Gastroesophageal sphincter (tissue), 4 donors: ENCODE results near the gene ITGB2. TPM values are rescaled to one million over a fixed set of nuclear protein-coding genes. Genes with fewer than 3 reads are reported as not detected.

Experiments used
- ATAC-seq: fragments of 150-250 bp; one replicate; pipeline ENCODE4 v1.9.1; 2016; ENCODE audit warnings: mild to moderate bottlenecking, moderate library complexity
- H3K27ac ChIP-seq, 4 donors: fragments of 200-600 bp; sonication (generic) in 3 of 4; 1 replicate in 3 of 4; 2 replicates in 1 of 4; pipeline ENCODE4 v1.5.1; 2016 to 2019
- H3K27me3 ChIP-seq: fragments of 200-600 bp; sonication (generic); one replicate; pipeline ENCODE4 v1.5.1; 2019
- H3K36me3 ChIP-seq, 2 donors: fragments of 200-600 bp; sonication (generic); one replicate each; pipeline ENCODE4 v1.5.1; 2019; ENCODE audit warnings: control low read depth in 1 of 2
- H3K4me1 ChIP-seq, 3 donors: fragments of 200-600 bp; sonication (generic); 1 replicate in 2 of 3; 2 replicates in 1 of 3; pipeline ENCODE4 v1.5.1; 2016 to 2019; ENCODE audit warnings: control low read depth in 2 of 3
- H3K4me3 ChIP-seq, 2 donors: fragments of 200-600 bp; sonication (generic); one replicate each; pipeline ENCODE4 v1.5.1; 2019; ENCODE audit warnings: mild to moderate bottlenecking in 1 of 2, moderate library complexity in 1 of 2
- H3K9me3 ChIP-seq, 3 donors: fragments of 200-600 bp; sonication (generic); one replicate each; pipeline ENCODE4 v1.5.1; 2017 to 2019; ENCODE audit warnings: control low read depth in 2 of 3
- EP300 ChIP-seq: sonication (generic); formaldehyde crosslinking; IDR thresholded peaks from one replicate; pipeline ENCODE4 v1.6.1; 2017; ENCODE audit warnings: antibody characterized with exemption, mild to moderate bottlenecking
- POLR2A ChIP-seq, 2 donors: fragments of 450-650 bp; IDR thresholded peaks; one replicate each; pipeline ENCODE4 v1.6.1; 2017; ENCODE audit warnings: antibody characterized with exemption in 2 of 2, mild to moderate bottlenecking in 2 of 2, moderate library complexity in 1 of 2
- POLR2AphosphoS5 ChIP-seq: sonication (generic); formaldehyde crosslinking; IDR thresholded peaks from one replicate; pipeline ENCODE4 v1.6.1; 2017; ENCODE audit warnings: antibody characterized with exemption
- WGBS, 2 donors: methylation state at CpG; one replicate each; pipeline ENCODE4 v1.1.5; 2018; ENCODE audit warnings: low coverage in 1 of 2; 5-methylcytosine and 5-hydroxymethylcytosine counted together
- total RNA-seq, 4 donors: library from RNA; depleted of rRNA; stranded (reverse); fragments of >200 nt; gene quantifications; one replicate each; pipeline ENCODE4 v1.1.0, GENCODE V29; 2016
- TF ChIP-seq, protein P1 (sequence below), 4 experiments: fragments of 200-600 bp in 2 of 4; fragments of 450-650 bp in 2 of 4; sonication (generic) in 1 of 4; IDR thresholded peaks; one replicate each; pipeline ENCODE4 v1.5.1; 2017 to 2019; ENCODE audit warnings: antibody characterized with exemption in 4 of 4, mild to moderate bottlenecking in 2 of 4, moderate library complexity in 2 of 4

ITGB2 gene
- total RNA-seq, 4 donors from 2014 or later: 10.4 to 112 (median 41.4) TPM

DNA sequence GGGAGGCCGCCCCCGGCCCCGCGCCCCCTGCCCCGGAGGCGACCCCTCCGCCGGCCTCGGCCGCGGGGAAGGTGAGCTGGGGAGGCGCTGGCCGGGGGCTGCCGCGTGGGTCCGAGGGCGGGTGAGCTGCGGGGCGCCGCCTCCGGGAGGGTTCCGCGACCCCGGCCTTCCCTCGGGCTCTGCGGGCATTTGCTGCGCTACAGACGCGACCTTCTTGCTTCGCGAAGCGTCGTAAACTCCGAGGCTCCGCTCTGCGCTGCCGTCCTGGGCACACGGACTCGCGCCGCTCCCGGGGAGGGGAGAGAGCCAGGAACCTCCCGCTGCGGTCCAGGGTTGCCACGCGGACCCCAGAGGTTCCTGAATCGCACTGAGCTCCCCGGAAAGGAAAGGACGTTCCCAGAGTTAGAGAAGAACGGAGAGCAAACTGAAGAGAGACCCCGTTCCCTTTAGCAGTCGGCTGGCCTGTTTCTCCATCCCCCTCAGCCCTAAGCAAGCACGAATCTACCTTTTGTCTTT is 19.5 kb upstream of the ITGB2 start:
- H3K36me3 ChIP-seq: peaks cover 0 to 21% of the 10 kb centered on the region in 2 donors
- peaks cover 4% of the 10 kb centered on the region for H3K27me3 ChIP-seq
- H3K27ac ChIP-seq: peak overlapping the region; percentile 7 to 86 (median 77)
- peak overlapping the region; percentile 89 to 100 for H3K4me3 ChIP-seq
- peak; percentile 25 for ATAC-seq
- peaks cover 0 to 32% (median 15%) of the 10 kb centered on the region in 3 donors for H3K4me1 ChIP-seq
- no peaks in the 10 kb centered on the region for H3K9me3 ChIP-seq
- WGBS, 2 donors: 0% methylated on average over 5 of the region's 53 CpGs
- TF ChIP-seq POLR2AphosphoS5 (no peak), POLR2A (IDR thresholded peaks at IDR 0.05) (no peak), EP300 (no peak)
- TF ChIP-seq, protein P1, sequence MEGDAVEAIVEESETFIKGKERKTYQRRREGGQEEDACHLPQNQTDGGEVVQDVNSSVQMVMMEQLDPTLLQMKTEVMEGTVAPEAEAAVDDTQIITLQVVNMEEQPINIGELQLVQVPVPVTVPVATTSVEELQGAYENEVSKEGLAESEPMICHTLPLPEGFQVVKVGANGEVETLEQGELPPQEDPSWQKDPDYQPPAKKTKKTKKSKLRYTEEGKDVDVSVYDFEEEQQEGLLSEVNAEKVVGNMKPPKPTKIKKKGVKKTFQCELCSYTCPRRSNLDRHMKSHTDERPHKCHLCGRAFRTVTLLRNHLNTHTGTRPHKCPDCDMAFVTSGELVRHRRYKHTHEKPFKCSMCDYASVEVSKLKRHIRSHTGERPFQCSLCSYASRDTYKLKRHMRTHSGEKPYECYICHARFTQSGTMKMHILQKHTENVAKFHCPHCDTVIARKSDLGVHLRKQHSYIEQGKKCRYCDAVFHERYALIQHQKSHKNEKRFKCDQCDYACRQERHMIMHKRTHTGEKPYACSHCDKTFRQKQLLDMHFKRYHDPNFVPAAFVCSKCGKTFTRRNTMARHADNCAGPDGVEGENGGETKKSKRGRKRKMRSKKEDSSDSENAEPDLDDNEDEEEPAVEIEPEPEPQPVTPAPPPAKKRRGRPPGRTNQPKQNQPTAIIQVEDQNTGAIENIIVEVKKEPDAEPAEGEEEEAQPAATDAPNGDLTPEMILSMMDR (IDR thresholded peaks at IDR 0.05): no peak

DNA sequence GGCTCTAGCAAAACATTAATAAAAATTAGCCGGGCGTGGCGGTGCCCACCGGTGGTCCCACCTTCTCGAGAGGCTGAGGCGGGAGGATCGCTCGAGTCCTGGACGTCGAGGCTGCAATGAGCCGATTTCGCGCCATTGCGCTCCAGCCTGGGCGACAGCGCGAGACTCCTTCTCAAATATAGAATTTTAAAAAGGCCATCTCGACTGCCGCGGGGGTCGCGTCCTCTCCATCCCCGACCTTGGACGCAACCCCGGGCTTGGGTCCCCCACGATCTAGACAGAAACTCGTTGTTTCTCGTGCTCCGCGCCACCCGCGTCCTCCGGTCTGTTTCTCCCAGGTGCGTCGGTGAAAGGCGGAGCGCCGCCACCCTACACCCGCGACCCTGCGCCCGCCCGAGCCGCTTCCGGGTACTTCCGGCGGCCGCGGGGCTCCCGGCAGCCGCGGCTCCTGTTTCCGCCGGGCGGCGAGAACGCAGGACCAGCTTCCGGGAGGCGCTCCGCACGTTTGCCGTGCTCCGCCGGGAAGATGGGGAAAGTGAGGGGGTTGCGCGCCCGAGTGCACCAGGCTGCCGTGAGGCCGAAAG is 18.9 kb upstream of the ITGB2 start, which contains the start of gene SLX9:
Gene SLX9 (plus strand): TSS at position 498 of the 584 bp plus-strand sequence. CDS start 29 bp downstream, at position 527.
- Histone ChIP-seq H3K4me1 (peaks cover 0 to 32% (median 15%) of the 10 kb centered on the region in 3 donors), H3K36me3 (peaks cover 0 to 15% of the 10 kb centered on the region in 2 donors), H3K9me3 (no peaks in the 10 kb centered on the region), H3K27me3 (peaks cover 9% of the 10 kb centered on the region), H3K27ac (peak within 1 kb of the TSS; percentile 7 to 86 (median 77)), H3K4me3 (peak within 1 kb of the TSS; percentile 89 to 100)
- 10 to 33% methylated on average over 3 to 7 of the region's 69 CpGs for WGBS, 2 donors
- peak; percentile 93 for ATAC-seq
- TF ChIP-seq POLR2A (IDR thresholded peaks at IDR 0.05): peak; percentile 45 to 70
- no peak for TF ChIP-seq EP300
- TF ChIP-seq, protein P1 (IDR thresholded peaks at IDR 0.05): peak in 1 of 4 experiments; percentile 23
- TF ChIP-seq POLR2AphosphoS5: peak; percentile 75

DNA sequence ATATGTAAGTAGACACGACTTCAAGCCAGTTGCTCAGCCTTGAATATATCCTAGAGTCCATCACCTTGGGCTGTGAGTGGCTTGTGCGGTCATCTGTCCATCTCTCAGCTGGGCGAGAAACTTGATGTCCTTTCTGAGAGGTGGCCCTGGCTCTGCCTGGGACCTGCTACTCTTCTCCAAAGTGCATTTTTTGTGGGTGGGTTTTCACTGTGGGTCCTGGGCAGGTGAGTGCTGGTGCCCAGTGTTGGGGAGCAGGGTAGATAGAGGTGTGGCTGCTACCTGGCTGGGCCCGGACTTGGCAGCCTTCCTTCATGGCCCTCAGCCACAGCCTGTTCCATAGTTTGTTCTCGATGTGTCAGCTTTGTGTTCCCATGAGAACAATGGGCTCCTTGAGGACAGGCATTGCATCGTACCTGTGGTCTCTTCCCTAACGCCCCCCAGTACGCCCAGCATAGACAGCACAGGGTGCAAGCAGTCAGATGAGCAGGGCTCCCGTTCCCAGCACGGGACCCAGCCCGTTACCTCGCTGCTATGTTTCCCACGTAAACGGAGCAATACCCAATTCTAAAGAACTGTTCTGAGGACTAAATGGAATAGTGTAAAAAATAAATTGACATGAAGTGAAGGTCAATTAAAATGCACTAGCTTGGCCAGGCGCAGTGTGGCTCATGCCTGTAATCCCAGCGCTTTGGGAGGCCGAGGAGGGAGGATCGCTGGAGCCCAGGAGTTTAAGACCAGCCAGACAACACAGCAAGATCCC is 18.3 kb upstream of the ITGB2 start:
- H3K27ac ChIP-seq: peak overlapping the region in 3 of 4 donors; percentile 75 to 86 (median 79)

DNA sequence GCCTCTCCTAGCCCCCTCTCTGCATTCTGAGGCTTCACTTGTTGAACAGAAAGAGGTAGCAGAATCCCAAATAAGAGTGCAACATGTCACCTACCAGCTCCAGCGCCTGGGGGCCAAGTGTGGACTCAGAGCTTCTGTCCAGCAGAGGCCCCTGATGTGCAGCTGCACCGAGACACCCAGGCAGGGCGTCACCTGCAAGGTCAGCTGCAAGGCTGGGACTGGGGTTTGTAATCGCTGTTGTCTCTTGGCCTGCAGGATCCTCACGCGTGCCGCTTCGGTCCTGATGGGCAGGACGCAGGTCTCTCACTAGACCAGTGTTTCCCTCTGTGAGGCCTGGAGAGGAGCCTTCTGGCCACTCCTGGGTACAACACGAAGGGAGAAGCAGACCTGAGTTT is 14.8 kb upstream of the ITGB2 start:
- no peaks in the 10 kb centered on the region for H3K36me3 ChIP-seq
- TF ChIP-seq, protein P1 (IDR thresholded peaks at IDR 0.05): no peak
- TF ChIP-seq POLR2A (IDR thresholded peaks at IDR 0.05) (no peak), POLR2AphosphoS5 (no peak), EP300 (no peak)

More for the DNA sequence above, 18.3 kb upstream of the ITGB2 start:
- Histone ChIP-seq H3K36me3 (peaks cover 0 to 8% of the 10 kb centered on the region in 2 donors), H3K4me3 (peak overlapping the region; percentile 89 to 100), H3K9me3 (no peaks in the 10 kb centered on the region), H3K27me3 (peaks cover 16% of the 10 kb centered on the region), H3K4me1 (peaks cover 0 to 32% (median 15%) of the 10 kb centered on the region in 3 donors)
- ATAC-seq: no peak
- 70% methylated on average over 7 of the region's 18 CpGs; no CpG with 5 or more reads in 1 of the 2 donors for WGBS, 2 donors
- TF ChIP-seq, protein P1 (IDR thresholded peaks at IDR 0.05): no peak
- TF ChIP-seq POLR2AphosphoS5 (no peak), EP300 (no peak), POLR2A (IDR thresholded peaks at IDR 0.05) (no peak)

More for the DNA sequence above, 14.8 kb upstream of the ITGB2 start:
- Histone ChIP-seq H3K27me3 (peaks cover 50% of the 10 kb centered on the region), H3K4me1 (peaks cover 0 to 39% (median 17%) of the 10 kb centered on the region in 3 donors), H3K4me3 (no peak overlapping the region), H3K27ac (no peak overlapping the region), H3K9me3 (no peaks in the 10 kb centered on the region)
- 60% methylated on average over 1 of the region's 10 CpGs; no CpG with 5 or more reads in 1 of the 2 donors for WGBS, 2 donors
- no peak for ATAC-seq
